Natural killer cell treated with Interleukin-12 subunit alpha and Interleukin-12 subunit beta and Interleukin-15 and Interleukin-18, amount 100 ng/mL, for 72 hours (primary cell): ENCODE measurements around the gene BPIFB4. TPM values are rescaled to one million over a fixed set of nuclear protein-coding genes. Genes with fewer than 3 reads are reported as not detected.

Experiments
- ATAC-seq, 2 donors: fragments of 150-1000 bp; cut with Tn5 transposase in 1 of 2; sonication (Bioruptor Pico), chemical (Tn5 transposase) in 1 of 2; 2 replicates each; pipeline ENCODE4 v1.10.0; 2021
- DNase-seq: peaks from one replicate; pipeline ENCODE4 v3.0.0; 2022; ENCODE audit warnings: low spot score
- H3K27ac Mint-ChIP-seq, 2 donors: 1 replicate in 1 of 2; 2 replicates in 1 of 2; pipeline ENCODE4 v1.8.0; 2022; ENCODE audit warnings: mixed read lengths in 2 of 2, mild to moderate bottlenecking in 1 of 2, moderate library complexity in 1 of 2
- H3K27me3 Mint-ChIP-seq, 2 donors: 1 replicate in 1 of 2; 2 replicates in 1 of 2; pipeline ENCODE4 v1.8.0; 2022; ENCODE audit warnings: mixed read lengths in 2 of 2
- H3K36me3 Mint-ChIP-seq: one replicate; pipeline ENCODE4 v1.8.0; 2022; ENCODE audit warnings: mixed read lengths
- H3K4me1 Mint-ChIP-seq, 2 donors: 1 replicate in 1 of 2; 2 replicates in 1 of 2; pipeline ENCODE4 v1.8.0; 2022; ENCODE audit warnings: low read depth in 2 of 2, mixed read lengths in 2 of 2, mild to moderate bottlenecking in 1 of 2
- H3K4me3 Mint-ChIP-seq: one replicate; pipeline ENCODE4 v1.8.0; 2022; ENCODE audit warnings: mixed read lengths
- H3K9me3 Mint-ChIP-seq: 2 replicates; pipeline ENCODE4 v1.8.0; 2022; ENCODE audit warnings: mixed read lengths
- total RNA-seq, 2 donors: library from RNA; stranded (reverse); gene quantifications; one replicate each; pipeline ENCODE4 v1.2.3, GENCODE V29; 2022

BPIFB4 gene
- total RNA-seq, 2 donors from 2014 or later: not detected

- ATAC-seq: no peak
- Mint-ChIP-seq H3K4me3 (no peak overlapping the region), H3K9me3 (peaks cover 9% of the 10 kb centered on the region), H3K27me3 (no peaks in the 10 kb centered on the region), H3K36me3 (peaks cover 13% of the 10 kb centered on the region), H3K4me1 (no peaks in the 10 kb centered on the region), H3K27ac (no peak overlapping the region)
- no peak for DNase-seq
These were observed 33.0 kb upstream of the BPIFB4 start for GRCh38 chr20:33046412-33046811.

DNA sequence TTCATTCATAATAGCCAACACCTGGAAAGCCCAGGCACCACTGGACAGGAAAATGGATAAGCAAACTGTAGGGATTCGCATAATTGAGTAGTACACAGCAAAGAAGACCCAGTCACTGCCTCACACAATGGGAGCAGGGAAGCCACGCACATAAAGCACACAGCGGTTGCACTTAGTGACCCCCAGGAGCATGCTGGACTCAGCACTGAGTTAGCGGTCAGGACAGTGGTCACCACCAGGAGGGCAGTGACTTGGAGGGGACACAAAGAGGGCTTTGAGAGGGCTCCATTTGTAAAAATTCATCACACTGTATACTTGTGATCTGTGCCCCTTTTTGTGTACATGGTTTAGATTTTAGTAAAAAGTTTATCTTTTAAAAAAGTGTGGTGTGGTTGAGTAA is 28.1 kb upstream of the BPIFB4 start:
- Mint-ChIP-seq H3K27ac (no peak overlapping the region), H3K4me3 (no peak overlapping the region), H3K27me3 (no peaks in the 10 kb centered on the region), H3K9me3 (no peaks in the 10 kb centered on the region), H3K4me1 (peaks cover 0 to 7% of the 10 kb centered on the region in 2 donors), H3K36me3 (no peaks in the 10 kb centered on the region)
- no peak for DNase-seq
- no peak for ATAC-seq

- Mint-ChIP-seq H3K4me1 (peaks cover 0 to 7% of the 10 kb centered on the region in 2 donors), H3K9me3 (no peaks in the 10 kb centered on the region), H3K36me3 (no peaks in the 10 kb centered on the region), H3K4me3 (no peak within 1 kb of the TSS), H3K27ac (no peak within 1 kb of the TSS), H3K27me3 (no peaks in the 10 kb centered on the region)
- ATAC-seq (no peak), DNase-seq (no peak)
These were observed 25.9 kb upstream of the BPIFB4 start, which contains the start of gene BPIFB3 for GRCh38 chr20:33053291-33054106. Gene BPIFB3 (plus strand): TSS chr20:33053903. CDS start chr20:33055436, 1,533 bp downstream.

DNA sequence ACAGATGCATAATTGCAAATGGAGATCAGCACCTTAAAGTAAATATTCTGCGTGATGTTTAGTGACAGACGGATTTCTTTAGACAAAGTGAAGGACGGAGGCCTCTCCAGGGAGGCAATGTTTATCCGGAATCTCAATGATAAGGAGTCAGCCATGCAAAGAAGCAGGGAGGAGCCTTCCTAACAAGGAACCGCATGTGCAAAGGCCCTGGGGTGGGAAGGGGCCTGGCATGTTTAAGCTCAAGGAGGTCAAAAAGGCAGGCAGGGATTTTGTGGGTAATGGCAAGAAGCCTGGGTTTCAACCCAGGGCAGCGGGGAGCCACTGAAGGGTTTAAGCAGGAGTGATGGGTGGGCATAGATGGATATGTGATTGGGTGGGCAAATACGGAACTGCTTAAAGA is 25.1 kb upstream of the BPIFB4 start:
- H3K4me1 Mint-ChIP-seq: peaks cover 0 to 7% of the 10 kb centered on the region in 2 donors
- DNase-seq (no peak), ATAC-seq (no peak)
- no peaks in the 10 kb centered on the region for H3K27me3 Mint-ChIP-seq
- no peak overlapping the region for H3K27ac Mint-ChIP-seq
- H3K36me3 Mint-ChIP-seq: no peaks in the 10 kb centered on the region
- no peaks in the 10 kb centered on the region for H3K9me3 Mint-ChIP-seq
- H3K4me3 Mint-ChIP-seq: no peak overlapping the region

- Mint-ChIP-seq H3K27ac (no peak overlapping the region), H3K36me3 (no peaks in the 10 kb centered on the region), H3K27me3 (no peaks in the 10 kb centered on the region), H3K4me1 (peaks cover 0 to 7% of the 10 kb centered on the region in 2 donors), H3K4me3 (no peak overlapping the region), H3K9me3 (no peaks in the 10 kb centered on the region)
- DNase-seq: no peak
- no peak for ATAC-seq
These were observed 24.7 kb upstream of the BPIFB4 start for GRCh38 chr20:33054791-33055190.

GRCh38 chr20:33059136-33059535 is 20.3 kb upstream of the BPIFB4 start:
- Mint-ChIP-seq H3K4me3 (no peak overlapping the region), H3K9me3 (no peaks in the 10 kb centered on the region), H3K4me1 (peaks cover 0 to 3% of the 10 kb centered on the region in 2 donors), H3K36me3 (no peaks in the 10 kb centered on the region), H3K27ac (no peak overlapping the region), H3K27me3 (no peaks in the 10 kb centered on the region)
- DNase-seq (no peak), ATAC-seq (no peak)

DNA sequence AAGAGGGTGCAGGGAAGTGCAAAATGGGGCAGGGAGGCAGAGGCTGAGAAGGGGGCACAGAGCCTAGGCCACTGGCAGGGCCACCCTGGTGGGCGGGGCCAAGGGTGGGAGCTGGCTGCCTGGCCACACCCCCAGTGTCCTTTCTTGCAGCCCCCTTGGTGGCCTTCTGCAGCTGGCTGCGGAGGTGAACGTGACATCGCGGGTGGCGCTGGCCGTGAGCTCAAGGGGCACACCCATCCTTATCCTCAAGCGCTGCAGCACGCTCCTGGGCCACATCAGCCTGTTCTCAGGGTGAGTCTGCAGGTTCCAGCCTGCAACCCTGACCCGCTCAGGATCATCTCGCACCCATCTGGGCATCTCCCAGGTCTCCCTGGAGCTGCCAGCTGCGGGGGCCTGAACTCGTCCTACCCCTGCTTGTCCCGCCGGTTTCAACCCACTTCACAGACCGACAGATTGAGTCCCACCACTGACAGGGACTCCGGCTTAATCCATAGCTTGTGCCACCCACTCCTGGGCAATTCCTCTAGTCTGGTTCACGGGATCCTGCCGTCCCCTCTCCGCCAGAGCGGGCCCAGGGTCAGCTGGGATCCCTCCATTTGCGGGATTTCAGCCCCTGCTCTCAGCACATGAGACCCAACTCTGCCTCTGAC is 19.6 kb upstream of the BPIFB4 start:
- Mint-ChIP-seq H3K27me3 (no peaks in the 10 kb centered on the region), H3K9me3 (no peaks in the 10 kb centered on the region), H3K36me3 (no peaks in the 10 kb centered on the region), H3K27ac (no peak overlapping the region), H3K4me3 (no peak overlapping the region), H3K4me1 (no peaks in the 10 kb centered on the region)
- ATAC-seq: no peak
- no peak for DNase-seq

GRCh38 chr20:33061658-33062028 is 17.8 kb upstream of the BPIFB4 start:
- Mint-ChIP-seq H3K36me3 (no peaks in the 10 kb centered on the region), H3K27ac (no peak overlapping the region), H3K4me1 (no peaks in the 10 kb centered on the region), H3K4me3 (no peak overlapping the region), H3K27me3 (no peaks in the 10 kb centered on the region), H3K9me3 (no peaks in the 10 kb centered on the region)
- DNase-seq (no peak), ATAC-seq (peak in 1 of 2 donors; percentile 10)

DNA sequence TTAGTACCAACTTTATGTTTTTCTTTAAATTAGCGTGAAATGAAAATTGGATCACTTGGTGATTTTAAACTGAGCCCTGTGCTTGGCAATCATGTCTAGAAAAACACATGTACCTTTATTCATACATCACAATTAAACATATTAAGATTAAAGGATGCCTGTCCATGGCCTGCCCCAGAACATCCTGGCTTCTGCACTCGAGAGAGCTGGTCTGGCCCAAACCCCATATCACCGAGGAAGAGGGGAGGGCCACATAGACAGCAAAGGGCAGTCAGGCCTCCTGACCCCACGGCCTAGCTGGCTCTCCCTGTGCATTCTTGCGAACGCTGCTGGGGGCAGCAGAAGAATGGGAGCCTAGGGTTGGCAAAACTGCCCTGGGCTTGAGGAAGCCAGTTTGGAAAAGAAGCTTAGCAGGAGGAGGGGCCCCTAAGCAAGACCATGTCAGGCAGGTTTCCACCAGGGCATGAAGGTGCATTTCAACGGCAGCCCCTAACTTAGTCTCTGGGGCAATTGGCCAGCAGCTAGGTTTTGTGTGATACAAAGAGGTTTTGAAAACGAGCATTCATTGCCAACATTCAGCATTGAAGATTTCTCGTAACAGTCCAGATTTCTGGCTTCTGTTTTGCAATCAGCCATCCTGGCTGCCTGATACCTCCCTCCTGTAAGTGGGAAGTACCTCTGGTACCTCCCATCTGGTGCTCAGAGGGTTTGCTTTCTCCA is 17.2 kb upstream of the BPIFB4 start:
- Mint-ChIP-seq H3K27me3 (no peaks in the 10 kb centered on the region), H3K4me3 (no peak overlapping the region), H3K9me3 (no peaks in the 10 kb centered on the region), H3K36me3 (no peaks in the 10 kb centered on the region), H3K27ac (no peak overlapping the region), H3K4me1 (no peaks in the 10 kb centered on the region)
- no peak for DNase-seq
- ATAC-seq: no peak

DNA sequence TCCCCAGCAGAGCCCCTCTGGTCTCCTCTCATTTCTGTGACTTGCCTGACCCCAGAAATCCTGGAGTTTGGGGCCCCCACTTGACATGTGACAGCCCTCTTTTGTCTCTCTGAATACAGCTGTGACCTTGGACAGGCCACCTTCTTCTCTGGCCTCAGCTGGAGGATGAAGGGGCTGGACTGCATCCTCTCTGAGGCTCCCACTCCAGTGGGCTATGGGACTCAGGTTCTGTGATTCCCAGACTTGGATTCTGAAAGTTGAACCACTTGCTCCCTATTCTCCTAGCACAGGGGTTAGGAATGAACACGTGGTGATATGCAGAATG is 16.7 kb upstream of the BPIFB4 start:
- Mint-ChIP-seq H3K27me3 (no peaks in the 10 kb centered on the region), H3K4me1 (no peaks in the 10 kb centered on the region)

DNA sequence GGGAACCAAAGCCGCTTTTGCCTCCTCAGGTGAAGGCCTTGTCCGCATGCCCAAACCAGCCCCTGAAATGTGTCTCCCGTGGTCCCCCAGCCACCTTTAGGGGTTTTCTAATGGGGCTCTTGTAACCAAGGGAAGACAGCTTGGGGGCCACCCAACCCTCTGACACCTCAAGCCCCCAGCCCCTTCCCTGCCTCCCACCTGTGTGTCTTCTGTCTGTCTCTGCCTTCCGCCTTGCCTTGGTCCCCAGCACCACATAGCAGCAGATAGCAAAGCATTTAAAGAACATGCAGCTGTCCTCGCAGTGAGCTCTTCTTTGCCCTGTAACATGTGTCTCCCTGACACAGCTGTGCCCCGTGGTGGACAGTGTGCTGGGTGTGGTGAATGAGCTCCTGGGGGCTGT is 16.2 kb upstream of the BPIFB4 start:
- H3K9me3 Mint-ChIP-seq: no peaks in the 10 kb centered on the region
- H3K4me1 Mint-ChIP-seq: no peaks in the 10 kb centered on the region
- no peaks in the 10 kb centered on the region for H3K27me3 Mint-ChIP-seq
- no peak overlapping the region for H3K4me3 Mint-ChIP-seq
- H3K36me3 Mint-ChIP-seq: no peaks in the 10 kb centered on the region
- ATAC-seq: no peak
- no peak overlapping the region for H3K27ac Mint-ChIP-seq
- DNase-seq: no peak

More for the DNA sequence above, 16.7 kb upstream of the BPIFB4 start:
- H3K9me3 Mint-ChIP-seq: no peaks in the 10 kb centered on the region
- DNase-seq (no peak), ATAC-seq (no peak)
- no peak overlapping the region for H3K27ac Mint-ChIP-seq
- H3K4me3 Mint-ChIP-seq: no peak overlapping the region
- no peaks in the 10 kb centered on the region for H3K36me3 Mint-ChIP-seq

GRCh38 chr20:33064572-33065287 is 14.7 kb upstream of the BPIFB4 start:
- no peak for ATAC-seq
- DNase-seq: no peak
- H3K27me3 Mint-ChIP-seq: no peaks in the 10 kb centered on the region
- H3K27ac Mint-ChIP-seq: no peak overlapping the region
- H3K36me3 Mint-ChIP-seq: no peaks in the 10 kb centered on the region
- no peaks in the 10 kb centered on the region for H3K4me1 Mint-ChIP-seq
- no peak overlapping the region for H3K4me3 Mint-ChIP-seq
- H3K9me3 Mint-ChIP-seq: no peaks in the 10 kb centered on the region

DNA sequence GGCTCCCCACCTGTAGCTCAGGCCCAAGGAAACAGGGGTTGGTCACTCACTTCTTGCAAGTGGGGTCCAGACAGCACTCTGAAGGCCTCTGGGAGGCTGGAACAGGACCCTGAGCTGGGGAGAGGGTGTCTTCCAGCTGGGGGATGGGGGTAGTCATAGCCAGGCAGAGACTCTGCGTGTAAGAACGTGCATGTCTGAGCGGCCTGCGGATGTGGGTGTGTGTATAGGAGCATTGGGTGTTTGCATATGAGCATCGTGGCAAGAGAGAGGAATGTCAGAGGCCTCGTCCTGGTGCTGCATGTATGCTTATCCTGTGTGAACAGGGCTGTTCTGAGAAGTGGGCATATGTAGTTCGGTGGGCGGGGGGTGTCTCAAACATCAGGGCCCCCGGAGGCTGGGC is 13.7 kb upstream of the BPIFB4 start:
- H3K27me3 Mint-ChIP-seq: peaks cover 0 to under 1% of the 10 kb centered on the region in 2 donors
- H3K4me3 Mint-ChIP-seq: no peak overlapping the region
- H3K9me3 Mint-ChIP-seq: no peaks in the 10 kb centered on the region
- DNase-seq (no peak), ATAC-seq (no peak)
- no peaks in the 10 kb centered on the region for H3K4me1 Mint-ChIP-seq
- H3K27ac Mint-ChIP-seq: no peak overlapping the region
- H3K36me3 Mint-ChIP-seq: no peaks in the 10 kb centered on the region

DNA sequence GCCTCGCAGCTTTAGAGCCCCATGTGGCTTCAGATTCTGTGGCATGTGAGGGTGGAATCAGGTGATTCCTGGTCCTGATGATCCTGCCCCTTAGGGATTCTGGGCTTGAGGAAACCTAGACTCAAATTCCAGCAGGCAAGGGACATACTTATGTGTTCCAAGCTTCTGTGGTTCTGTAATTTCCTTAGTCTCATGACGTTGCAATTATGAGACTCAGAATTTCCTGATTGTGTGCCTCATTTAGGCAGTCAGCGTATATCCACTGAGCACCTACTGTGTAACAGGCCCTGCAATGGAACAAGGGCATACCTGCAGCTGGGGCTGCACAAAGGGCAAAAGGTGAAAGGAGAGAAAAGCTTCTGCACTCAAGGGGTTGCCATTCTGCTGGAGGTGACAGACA is 11.6 kb upstream of the BPIFB4 start:
- no peaks in the 10 kb centered on the region for H3K9me3 Mint-ChIP-seq
- H3K27ac Mint-ChIP-seq: no peak overlapping the region
- peaks cover 0 to 2% of the 10 kb centered on the region in 2 donors for H3K27me3 Mint-ChIP-seq
- DNase-seq: no peak
- H3K36me3 Mint-ChIP-seq: no peaks in the 10 kb centered on the region
- H3K4me3 Mint-ChIP-seq: no peak overlapping the region
- H3K4me1 Mint-ChIP-seq: no peaks in the 10 kb centered on the region
- ATAC-seq: no peak
